BE2C (cell line): ENCODE data around the gene FKBP3.

ENCODE experiments used
- DNase-seq: peaks from one replicate; pipeline ENCODE4 v3.0.0-alpha.2; 2020
- H3K27me3 ChIP-seq: fragments of 250-450 bp; sonication (Bioruptor Pico); 2 replicates; pipeline ENCODE4 v1.5.1; 2020; ENCODE audit warnings: mild to moderate bottlenecking
- H3K36me3 ChIP-seq: fragments of 250-450 bp; sonication (Bioruptor Pico); 2 replicates; pipeline ENCODE4 v1.5.1; 2020; ENCODE audit warnings: mild to moderate bottlenecking
- H3K4me1 ChIP-seq: fragments of 250-450 bp; sonication (Bioruptor Pico); 2 replicates; pipeline ENCODE4 v1.5.1; 2020
- H3K4me3 ChIP-seq: 2 replicates; pipeline ENCODE4 v1.5.1; 2011; ENCODE audit warnings: low read depth, low read length
- H3K9me3 ChIP-seq: fragments of 250-450 bp; sonication (Bioruptor Pico); 2 replicates; pipeline ENCODE4 v1.5.1; 2020
- CTCF ChIP-seq: IDR thresholded peaks from 2 replicates; pipeline ENCODE4 v1.5.1; 2012; ENCODE audit warnings: mild to moderate bottlenecking, low read depth, low read length

The FKBP3 gene

GRCh38 chr14:45120096-45120495 lies 14.2 kb downstream of the FKBP3 start:
- TF ChIP-seq CTCF: no peak
- Histone ChIP-seq H3K4me3 (no peak overlapping the region), H3K4me1 (no peaks in the 10 kb centered on the region), H3K9me3 (no peaks in the 10 kb centered on the region), H3K36me3 (peaks cover 82% of the 10 kb centered on the region), H3K27me3 (no peaks in the 10 kb centered on the region)
- no peak for DNase-seq

GRCh38 chr14:45118594-45118993 lies 15.7 kb downstream of the FKBP3 start:
- H3K4me1 ChIP-seq: peaks cover 1% of the 10 kb centered on the region
- H3K4me3 ChIP-seq: no peak overlapping the region
- no peaks in the 10 kb centered on the region for H3K27me3 ChIP-seq
- H3K9me3 ChIP-seq: no peaks in the 10 kb centered on the region
- H3K36me3 ChIP-seq: peaks cover 93% of the 10 kb centered on the region
- TF ChIP-seq CTCF: no peak
- DNase-seq: no peak

DNA sequence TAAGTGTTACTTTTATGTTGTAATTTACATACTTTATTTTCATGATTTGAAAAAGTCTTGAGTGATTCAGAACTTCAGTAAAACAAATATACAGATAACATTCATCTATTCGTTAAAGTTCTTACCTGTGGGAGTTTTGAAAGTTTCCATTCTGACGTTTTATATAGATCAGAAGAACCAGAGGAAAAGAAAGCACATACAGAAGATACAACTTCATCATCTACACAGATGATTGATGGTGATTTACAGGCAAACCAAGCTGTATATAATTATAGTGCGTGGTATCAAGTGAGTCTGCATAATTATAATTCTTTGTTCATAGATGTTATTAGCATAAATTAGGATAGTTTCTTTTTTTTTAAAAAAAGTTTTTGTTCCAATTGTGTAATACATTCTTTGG lies 20.0 kb downstream of the FKBP3 start:
- no peaks in the 10 kb centered on the region for H3K9me3 ChIP-seq
- no peak overlapping the region for H3K4me3 ChIP-seq
- no peaks in the 10 kb centered on the region for H3K27me3 ChIP-seq
- peaks cover 11% of the 10 kb centered on the region for H3K4me1 ChIP-seq
- peaks cover 76% of the 10 kb centered on the region for H3K36me3 ChIP-seq
- DNase-seq: no peak
- no peak for TF ChIP-seq CTCF

DNA sequence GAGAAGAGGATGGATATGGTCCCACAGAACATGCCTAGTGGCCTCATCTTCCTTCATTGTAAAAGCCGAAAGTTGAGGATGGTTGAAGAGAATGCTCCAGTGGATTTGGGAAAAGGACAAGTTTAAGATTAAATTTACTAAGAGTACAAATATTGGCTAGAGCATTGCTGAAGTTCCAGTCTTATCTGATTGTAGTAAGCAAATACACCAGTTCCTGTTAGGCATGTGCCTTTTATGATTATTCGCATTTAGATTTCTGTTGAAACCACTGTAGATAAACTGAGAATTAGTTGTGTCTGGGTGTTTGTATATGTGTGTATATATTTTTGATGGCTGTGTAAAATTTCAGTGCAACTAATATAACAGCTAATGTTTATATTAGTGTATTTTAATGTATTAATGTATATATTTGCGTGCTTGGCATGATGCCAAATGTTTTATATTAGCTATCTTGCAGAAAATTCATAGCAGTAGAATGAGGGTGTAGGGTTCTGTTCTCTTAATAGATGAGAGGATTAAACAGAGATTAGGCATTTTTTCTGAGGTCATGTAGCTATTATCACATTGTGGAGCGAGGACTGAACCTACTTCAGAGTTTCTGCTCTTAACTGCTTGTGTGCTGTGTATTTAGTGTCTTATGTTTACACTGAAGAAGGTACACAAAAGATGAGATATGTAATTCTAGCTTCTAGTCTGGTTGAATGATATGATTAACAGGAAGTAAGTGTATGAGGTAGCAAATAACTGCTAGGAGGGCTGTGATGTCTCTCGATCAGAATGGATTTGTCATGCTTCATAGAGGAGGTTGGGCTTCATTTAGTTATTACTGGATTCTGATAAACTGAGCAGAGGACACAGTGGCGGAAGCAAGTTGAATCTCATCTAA lies 21.1 kb downstream of the FKBP3 start:
- H3K4me1 ChIP-seq: peaks cover 11% of the 10 kb centered on the region
- H3K4me3 ChIP-seq: no peak overlapping the region
- H3K36me3 ChIP-seq: peaks cover 74% of the 10 kb centered on the region
- no peak for TF ChIP-seq CTCF
- H3K27me3 ChIP-seq: no peaks in the 10 kb centered on the region
- DNase-seq: no peak
- no peaks in the 10 kb centered on the region for H3K9me3 ChIP-seq

- H3K4me3 ChIP-seq: no peak overlapping the region
- H3K36me3 ChIP-seq: peaks cover 80% of the 10 kb centered on the region
- no peaks in the 10 kb centered on the region for H3K27me3 ChIP-seq
- peaks cover 3% of the 10 kb centered on the region; the same call in 1 of the 2 replicates for H3K4me1 ChIP-seq
- no peaks in the 10 kb centered on the region for H3K9me3 ChIP-seq
- no peak for TF ChIP-seq CTCF
- no peak for DNase-seq
These were observed 29.7 kb downstream of the FKBP3 start for GRCh38 chr14:45104561-45104960.

DNA sequence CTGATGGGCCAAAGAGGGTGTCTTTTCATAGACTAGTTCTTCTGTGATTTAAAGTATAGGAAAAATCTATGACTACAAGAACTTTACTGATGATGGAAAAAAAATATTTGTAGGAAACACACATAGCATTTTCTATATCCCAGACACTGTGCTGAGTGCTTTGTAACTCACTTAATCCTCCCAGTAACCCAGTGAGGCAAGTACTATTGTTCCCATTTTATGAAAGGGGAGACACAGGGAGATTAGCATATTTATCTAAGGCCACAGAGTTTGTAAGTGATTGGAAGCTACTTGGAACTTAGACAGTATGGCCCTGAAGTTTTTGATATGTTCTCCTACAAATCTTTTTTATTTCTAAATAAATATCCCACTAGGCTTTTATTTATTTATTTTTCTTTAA lies 30.5 kb downstream of the FKBP3 start:
- Histone ChIP-seq H3K4me1 (peaks cover 3% of the 10 kb centered on the region; the same call in 1 of the 2 replicates), H3K36me3 (peaks cover 75% of the 10 kb centered on the region), H3K4me3 (no peak overlapping the region), H3K9me3 (no peaks in the 10 kb centered on the region), H3K27me3 (no peaks in the 10 kb centered on the region)
- no peak for TF ChIP-seq CTCF
- no peak for DNase-seq
